ENCODE measurements around the gene BTBD2. TPM values are rescaled to one million over a fixed set of nuclear protein-coding genes. Genes with fewer than 3 reads are reported as not detected.

The BTBD2 gene
- total RNA-seq, 1 experiment from 2014 or later: 110 TPM

DNA sequence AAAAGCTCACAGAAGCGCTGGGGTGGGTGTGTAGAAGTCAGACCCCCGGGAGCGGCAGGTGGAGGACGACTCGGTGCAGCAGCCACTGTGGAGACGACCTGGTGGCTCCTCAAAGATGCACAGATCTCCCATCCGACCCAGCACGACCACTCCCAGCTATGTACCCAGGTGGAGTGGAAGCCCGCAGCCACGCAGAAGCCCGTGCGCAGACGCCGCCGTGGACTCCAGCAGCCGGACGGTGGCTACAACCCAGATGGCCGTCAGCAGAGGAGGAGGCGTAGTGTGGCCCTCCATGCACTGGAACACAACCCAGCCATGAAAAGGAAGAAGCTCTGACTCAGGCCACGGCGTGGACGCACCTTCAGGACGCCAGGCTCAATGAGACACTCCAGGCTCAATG, 52.8 kb downstream of the BTBD2 start:
- no CpG with 5 or more reads among the region's 23 CpGs for WGBS (ENCODE audit: extremely low coverage, insufficient read length, low lambda C conversion rate)
- no peak overlapping the region for H3K14ac ChIP-seq (ENCODE audit: insufficient read depth, low read length)
- no peak overlapping the region for H2BK5ac ChIP-seq (ENCODE audit: insufficient read length, low read length)
- H4K8ac ChIP-seq (replicated peaks; ENCODE audit: insufficient read length, low read depth, low read length): no peak overlapping the region
- H3K56ac ChIP-seq (ENCODE audit: insufficient read length, low read depth, low read length): no peak overlapping the region
- no peak overlapping the region for H4K5ac ChIP-seq (ENCODE audit: insufficient read length, low read depth, low read length)
- H4K91ac ChIP-seq (ENCODE audit: insufficient read length, low read depth, low read length): no peak overlapping the region
- no peaks in the 10 kb centered on the region; a peak in 1 of 4 replicates for H3K4me1 Mint-ChIP-seq
- DNase-seq: no peak
- H3K9me3 Mint-ChIP-seq: no peaks in the 10 kb centered on the region
- H3K79me1 ChIP-seq (ENCODE audit: insufficient read depth, low read depth, low read length, poor library complexity, severe bottlenecking): peaks cover 6% of the 10 kb centered on the region
- H3K4ac ChIP-seq (ENCODE audit: low read depth, low read length): no peak overlapping the region
- H3K4me3 Mint-ChIP-seq: no peak overlapping the region
- peaks cover 1 to 14% (median 13%) of the 10 kb centered on the region in 3 experiments; a peak in 4 of 7 replicates for H3K36me3 Mint-ChIP-seq (ENCODE audit: insufficient read depth in 1 of 3, low read depth in 3 of 3)
- H2BK15ac ChIP-seq (ENCODE audit: low read depth, low read length): no peak overlapping the region
- TF ChIP-seq, protein P1, sequence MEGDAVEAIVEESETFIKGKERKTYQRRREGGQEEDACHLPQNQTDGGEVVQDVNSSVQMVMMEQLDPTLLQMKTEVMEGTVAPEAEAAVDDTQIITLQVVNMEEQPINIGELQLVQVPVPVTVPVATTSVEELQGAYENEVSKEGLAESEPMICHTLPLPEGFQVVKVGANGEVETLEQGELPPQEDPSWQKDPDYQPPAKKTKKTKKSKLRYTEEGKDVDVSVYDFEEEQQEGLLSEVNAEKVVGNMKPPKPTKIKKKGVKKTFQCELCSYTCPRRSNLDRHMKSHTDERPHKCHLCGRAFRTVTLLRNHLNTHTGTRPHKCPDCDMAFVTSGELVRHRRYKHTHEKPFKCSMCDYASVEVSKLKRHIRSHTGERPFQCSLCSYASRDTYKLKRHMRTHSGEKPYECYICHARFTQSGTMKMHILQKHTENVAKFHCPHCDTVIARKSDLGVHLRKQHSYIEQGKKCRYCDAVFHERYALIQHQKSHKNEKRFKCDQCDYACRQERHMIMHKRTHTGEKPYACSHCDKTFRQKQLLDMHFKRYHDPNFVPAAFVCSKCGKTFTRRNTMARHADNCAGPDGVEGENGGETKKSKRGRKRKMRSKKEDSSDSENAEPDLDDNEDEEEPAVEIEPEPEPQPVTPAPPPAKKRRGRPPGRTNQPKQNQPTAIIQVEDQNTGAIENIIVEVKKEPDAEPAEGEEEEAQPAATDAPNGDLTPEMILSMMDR (conservative IDR thresholded peaks at IDR 0.05): no peak
- H3K4me2 ChIP-seq (ENCODE audit: insufficient read depth, insufficient read length, low read length): no peak overlapping the region
- peaks cover 9% of the 10 kb centered on the region; the same call in 1 of the 2 replicates for H3K79me2 ChIP-seq (ENCODE audit: insufficient read depth, low read length)
- no peaks in the 10 kb centered on the region for H3K27me3 ChIP-seq (ENCODE audit: insufficient read depth, low read length)
- no peak overlapping the region for H3K27ac Mint-ChIP-seq
- H3K4me1 ChIP-seq (ENCODE audit: insufficient read depth, low read length): no peaks in the 10 kb centered on the region
- H3K27me3 Mint-ChIP-seq (ENCODE audit: low read depth): no peaks in the 10 kb centered on the region
- no peaks in the 10 kb centered on the region for H3K23me2 ChIP-seq (ENCODE audit: insufficient read length, low read depth, low read length, poor library complexity, severe bottlenecking)
- H2BK120ac ChIP-seq (ENCODE audit: low read depth, low read length, poor library complexity, severe bottlenecking): no peak overlapping the region
- no peaks in the 10 kb centered on the region for H3K9me3 ChIP-seq (ENCODE audit: control insufficient read depth, low read depth, low read length)
- H3K18ac ChIP-seq (ENCODE audit: insufficient read length, low read depth, low read length): no peak overlapping the region
- H3T11ph ChIP-seq (ENCODE audit: low read length): no peak overlapping the region
- no peak overlapping the region for H2BK20ac ChIP-seq (ENCODE audit: low read depth, low read length, poor library complexity, severe bottlenecking)
- peaks cover 2% of the 10 kb centered on the region for H4K20me1 ChIP-seq (ENCODE audit: control insufficient read depth, insufficient read depth, insufficient read length)
- no peak overlapping the region for H3K27ac ChIP-seq (ENCODE audit: insufficient read length, low read depth, low read length)
- no peak overlapping the region for H3K23ac ChIP-seq (ENCODE audit: insufficient read length, low read depth, low read length)
- no peak overlapping the region for H3K9ac ChIP-seq (ENCODE audit: extremely low read depth, insufficient read length, low read length)
- no peak overlapping the region for H2AFZ ChIP-seq (ENCODE audit: low read length)
- no peak overlapping the region for H2BK12ac ChIP-seq (ENCODE audit: insufficient read length, low read depth, low read length)
- H2AK5ac ChIP-seq (ENCODE audit: insufficient read length, low read length): no peak overlapping the region
